ENCODE data around the gene PRR5L.

- TF ChIP-seq GATA2 (IDR thresholded peaks at IDR 0.05; ENCODE audit: low read depth, low read length) (no peak), GATA3 (IDR thresholded peaks at IDR 0.05; ENCODE audit: low read depth, low read length) (no peak)
These were observed 48.6 kb upstream of the PRR5L start for GRCh38 chr11:36247493-36247892.
